Nephron (organoid): ENCODE results near the gene FCRL6.

Experiments
- H3K27ac Mint-ChIP-seq, 3 experiments: 2 replicates each; pipeline ENCODE4 v1.8.0; 2020; ENCODE audit warnings: mixed read lengths in 3 of 3, mild to moderate bottlenecking in 2 of 3, moderate library complexity in 1 of 3
- H3K27me3 Mint-ChIP-seq: 2 replicates; pipeline ENCODE4 v1.8.0; 2021; ENCODE audit warnings: low read depth, mild to moderate bottlenecking, moderate library complexity, mixed read lengths
- H3K36me3 Mint-ChIP-seq: 2 replicates; pipeline ENCODE4 v1.8.0; 2020; ENCODE audit warnings: low read depth, mixed read lengths
- H3K4me1 Mint-ChIP-seq: 2 replicates; pipeline ENCODE4 v1.8.0; 2020; ENCODE audit warnings: mixed read lengths
- H3K4me3 Mint-ChIP-seq, 3 experiments: 2 replicates each; pipeline ENCODE4 v1.8.0; 2020; ENCODE audit warnings: mild to moderate bottlenecking in 3 of 3, mixed read lengths in 3 of 3, moderate library complexity in 2 of 3
- H3K9me3 Mint-ChIP-seq: 2 replicates; pipeline ENCODE4 v1.8.0; 2020; ENCODE audit warnings: mixed read lengths
- TF ChIP-seq, protein P1 (sequence below), 3 experiments: fragments of 200-600 bp; sonication (generic); IDR thresholded peaks; one replicate each; pipeline ENCODE4 v1.5.0; 2021; ENCODE audit warnings: antibody characterized with exemption in 3 of 3; ENCODE audit not compliant: unreplicated experiment in 3 of 3

Gene FCRL6

DNA sequence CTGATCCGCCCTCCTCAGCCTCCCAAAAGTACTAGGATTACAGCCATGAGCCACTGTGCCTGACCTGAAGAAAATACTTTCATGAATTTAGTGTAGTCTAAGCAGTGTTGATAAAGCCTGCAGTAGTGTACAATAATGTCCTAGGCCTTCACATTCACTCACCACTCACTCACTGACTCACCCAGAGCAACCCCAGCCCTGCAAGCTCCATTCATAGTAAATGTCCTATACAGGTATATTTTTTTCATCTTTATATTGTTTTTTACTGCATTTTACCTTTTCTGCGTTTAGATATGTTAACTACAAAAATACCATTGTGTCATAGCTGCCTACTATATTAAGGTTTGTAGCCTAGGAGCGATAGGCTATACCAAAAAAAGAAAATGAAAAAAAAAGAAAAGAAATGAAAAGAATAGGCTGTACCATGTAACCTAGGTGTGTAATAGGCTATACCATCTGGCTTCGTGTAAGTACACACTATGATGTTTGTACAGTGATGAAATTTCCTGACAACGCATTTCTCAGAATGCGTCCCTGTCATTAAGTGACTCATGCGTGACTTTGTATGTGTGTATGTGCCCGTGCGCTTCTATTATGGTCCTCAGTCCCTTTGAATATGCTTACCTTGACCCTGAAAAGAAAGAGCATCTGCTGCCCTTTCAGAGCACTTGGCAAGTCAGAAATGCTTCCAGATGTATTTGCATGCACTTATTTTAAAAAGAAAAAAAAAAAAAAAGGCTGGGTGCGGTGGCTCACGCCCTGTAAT, 15.3 kb downstream of the FCRL6 start:
- Mint-ChIP-seq H3K27ac (peak overlapping the region in 2 of 3 experiments; percentile 8 to 90), H3K4me1 (no peaks in the 10 kb centered on the region), H3K9me3 (no peaks in the 10 kb centered on the region)

DNA sequence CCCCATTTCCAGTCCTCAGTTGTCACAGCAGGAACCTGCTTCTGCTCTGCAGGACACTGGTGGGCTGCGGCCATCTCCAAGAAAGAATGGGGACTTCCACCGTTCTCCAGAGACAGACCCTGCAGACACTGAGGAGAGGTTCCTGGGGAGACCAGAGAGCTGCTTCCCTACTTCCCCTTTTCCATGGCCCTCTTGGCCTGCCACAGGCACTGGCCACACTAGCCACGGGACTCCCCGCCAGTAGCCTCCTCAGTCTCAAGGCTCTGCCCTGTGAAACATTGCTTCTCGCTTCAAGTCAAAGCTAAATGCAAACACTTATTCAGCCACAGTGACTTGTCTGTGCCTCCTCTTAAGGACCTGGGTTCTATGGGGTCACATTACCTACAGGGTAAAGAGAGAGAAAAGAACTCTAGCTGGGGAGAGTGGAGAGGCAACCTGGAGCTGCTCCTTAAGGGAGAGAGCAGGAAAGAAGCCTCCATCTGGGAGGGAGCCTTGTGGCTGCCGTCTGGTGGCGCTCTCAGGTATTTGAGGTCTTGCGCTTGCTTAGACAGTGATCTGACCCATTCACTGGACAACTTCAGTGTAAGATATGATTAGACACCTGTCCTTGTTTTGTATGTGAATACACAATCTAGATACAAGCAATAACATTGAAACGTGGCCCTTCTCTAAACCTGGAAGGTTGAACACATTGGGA, 19.2 kb downstream of the FCRL6 start:
- H3K27ac Mint-ChIP-seq = peak overlapping the region in 2 of 3 experiments; percentile 78 to 85
- no peak overlapping the region for H3K4me3 Mint-ChIP-seq
- no peaks in the 10 kb centered on the region for H3K9me3 Mint-ChIP-seq
- TF ChIP-seq, protein P1, sequence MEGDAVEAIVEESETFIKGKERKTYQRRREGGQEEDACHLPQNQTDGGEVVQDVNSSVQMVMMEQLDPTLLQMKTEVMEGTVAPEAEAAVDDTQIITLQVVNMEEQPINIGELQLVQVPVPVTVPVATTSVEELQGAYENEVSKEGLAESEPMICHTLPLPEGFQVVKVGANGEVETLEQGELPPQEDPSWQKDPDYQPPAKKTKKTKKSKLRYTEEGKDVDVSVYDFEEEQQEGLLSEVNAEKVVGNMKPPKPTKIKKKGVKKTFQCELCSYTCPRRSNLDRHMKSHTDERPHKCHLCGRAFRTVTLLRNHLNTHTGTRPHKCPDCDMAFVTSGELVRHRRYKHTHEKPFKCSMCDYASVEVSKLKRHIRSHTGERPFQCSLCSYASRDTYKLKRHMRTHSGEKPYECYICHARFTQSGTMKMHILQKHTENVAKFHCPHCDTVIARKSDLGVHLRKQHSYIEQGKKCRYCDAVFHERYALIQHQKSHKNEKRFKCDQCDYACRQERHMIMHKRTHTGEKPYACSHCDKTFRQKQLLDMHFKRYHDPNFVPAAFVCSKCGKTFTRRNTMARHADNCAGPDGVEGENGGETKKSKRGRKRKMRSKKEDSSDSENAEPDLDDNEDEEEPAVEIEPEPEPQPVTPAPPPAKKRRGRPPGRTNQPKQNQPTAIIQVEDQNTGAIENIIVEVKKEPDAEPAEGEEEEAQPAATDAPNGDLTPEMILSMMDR (IDR thresholded peaks at IDR 0.05; ENCODE audit: unreplicated experiment in 3 of 3) = peak in 1 of 3 experiments; percentile 17
- peaks cover 50% of the 10 kb centered on the region for H3K27me3 Mint-ChIP-seq
- no peaks in the 10 kb centered on the region for H3K36me3 Mint-ChIP-seq
- peaks cover 7% of the 10 kb centered on the region for H3K4me1 Mint-ChIP-seq

More for the DNA sequence above, 15.3 kb downstream of the FCRL6 start:
- no peaks in the 10 kb centered on the region for H3K36me3 Mint-ChIP-seq
- peaks cover 21% of the 10 kb centered on the region for H3K27me3 Mint-ChIP-seq
- H3K4me3 Mint-ChIP-seq = no peak overlapping the region
- TF ChIP-seq, protein P1 (IDR thresholded peaks at IDR 0.05; ENCODE audit: unreplicated experiment in 3 of 3) = no peak

DNA sequence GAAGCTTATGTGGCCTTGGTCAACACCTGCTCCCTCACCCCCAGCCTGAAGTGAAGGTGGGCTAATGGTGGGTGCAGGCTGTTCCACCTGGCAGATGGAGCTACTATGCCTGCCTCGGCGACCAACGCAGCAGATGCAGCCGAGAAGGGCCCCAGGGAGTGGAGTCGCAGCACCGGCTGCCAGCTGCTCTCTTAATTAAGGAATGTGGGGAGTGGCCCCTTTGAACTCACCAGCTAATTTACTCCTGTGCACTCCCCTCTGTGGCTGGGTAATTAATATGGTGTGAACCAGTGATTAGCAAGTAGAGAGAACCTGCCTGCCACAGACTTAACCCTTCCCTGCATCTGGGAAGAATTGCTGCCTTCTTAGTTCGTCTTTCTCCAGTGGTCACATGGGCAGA, 21.2 kb downstream of the FCRL6 start:
- Mint-ChIP-seq H3K27ac (peak overlapping the region; percentile 68 to 96 (median 85)), H3K4me1 (peaks cover 7% of the 10 kb centered on the region), H3K36me3 (no peaks in the 10 kb centered on the region), H3K27me3 (peaks cover 54% of the 10 kb centered on the region), H3K4me3 (peak overlapping the region in 1 of 3 experiments; percentile 27), H3K9me3 (no peaks in the 10 kb centered on the region)
- TF ChIP-seq, protein P1 (IDR thresholded peaks at IDR 0.05; ENCODE audit: unreplicated experiment in 3 of 3) = no peak

DNA sequence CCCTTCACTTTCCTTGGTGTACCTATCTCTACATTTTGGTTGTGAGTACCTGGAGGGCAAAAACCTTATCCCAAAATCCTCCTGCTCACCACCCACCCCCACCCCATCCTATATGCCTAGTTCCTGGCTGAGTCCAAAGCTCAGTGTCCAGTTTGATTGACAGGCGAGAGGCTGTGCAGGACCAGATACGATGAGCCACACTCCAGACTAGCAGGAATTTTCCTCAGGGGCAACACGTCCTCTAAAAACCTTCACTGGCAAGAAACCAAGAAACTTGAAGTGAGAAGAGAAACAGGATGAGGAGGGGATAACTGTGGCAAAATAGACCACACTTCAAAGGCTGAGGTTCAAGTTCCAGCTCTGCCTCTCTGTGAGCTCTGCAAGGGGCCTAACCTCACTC, 23.4 kb downstream of the FCRL6 start:
- TF ChIP-seq, protein P1 (IDR thresholded peaks at IDR 0.05; ENCODE audit: unreplicated experiment in 3 of 3) = no peak
- Mint-ChIP-seq H3K27me3 (peaks cover 63% of the 10 kb centered on the region), H3K9me3 (no peaks in the 10 kb centered on the region), H3K4me3 (no peak overlapping the region), H3K27ac (peak overlapping the region; percentile 25 to 85 (median 32)), H3K36me3 (no peaks in the 10 kb centered on the region), H3K4me1 (peaks cover 12% of the 10 kb centered on the region)

DNA sequence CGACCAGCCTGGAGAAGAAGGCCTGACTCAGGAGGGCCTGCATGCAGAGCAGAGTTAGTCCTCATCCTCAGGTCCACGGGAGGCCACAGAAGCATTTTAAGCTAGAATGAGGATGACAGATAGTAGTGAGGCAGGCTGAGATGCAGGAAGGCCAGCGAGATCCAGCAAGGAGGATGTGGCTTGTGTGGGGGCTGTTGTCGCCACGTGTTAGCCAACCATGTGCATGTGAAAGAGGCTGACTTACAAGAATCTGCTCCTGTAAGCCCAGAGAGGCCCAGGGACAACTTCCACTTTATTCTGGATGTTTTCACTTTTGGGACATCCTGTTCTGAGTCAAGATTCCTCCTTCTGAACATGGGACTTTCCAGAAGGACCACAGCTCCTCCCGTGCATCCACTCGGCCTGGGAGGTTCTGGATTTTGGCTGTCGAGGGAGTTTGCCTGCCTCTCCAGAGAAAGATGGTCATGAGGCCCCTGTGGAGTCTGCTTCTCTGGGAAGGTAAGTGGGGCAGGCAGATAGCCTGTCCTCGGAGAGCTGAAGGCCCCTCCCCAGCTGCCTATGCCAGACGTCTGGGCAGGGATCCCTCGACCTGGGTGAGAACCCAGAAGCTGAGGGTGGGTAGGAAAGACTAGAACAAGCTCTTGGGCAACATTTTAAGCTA, 24.4 kb downstream of the FCRL6 start, which contains the start of gene SLAMF8:
Gene SLAMF8 (plus strand): TSS at position 433 of the 661 bp plus-strand sequence. CDS start 26 bp downstream, at position 459.
- Mint-ChIP-seq H3K4me1 (peaks cover 13% of the 10 kb centered on the region), H3K27me3 (peaks cover 56% of the 10 kb centered on the region), H3K27ac (peak within 1 kb of the TSS; percentile 30 to 85 (median 32)), H3K36me3 (no peaks in the 10 kb centered on the region), H3K4me3 (no peak within 1 kb of the TSS), H3K9me3 (no peaks in the 10 kb centered on the region)
- TF ChIP-seq, protein P1 (IDR thresholded peaks at IDR 0.05; ENCODE audit: unreplicated experiment in 3 of 3) = no peak
